ENCODE measurements around the gene TBC1D3D. TPM values are rescaled to one million over a fixed set of nuclear protein-coding genes. Genes with fewer than 3 reads are reported as not detected.
"Not testable (repeated sequence)": the region's sequence is repeated elsewhere in the genome, so short reads cannot be mapped to it uniquely, and the experiment has no call there.

TBC1D3D gene
- polyA plus RNA-seq (2011; rRNA removed) (1.3 and 2.0 TPM in 2 replicates), polyA minus RNA-seq (2011; rRNA and poly(A)+ RNA removed) (not detected in 2 replicates)

DNA sequence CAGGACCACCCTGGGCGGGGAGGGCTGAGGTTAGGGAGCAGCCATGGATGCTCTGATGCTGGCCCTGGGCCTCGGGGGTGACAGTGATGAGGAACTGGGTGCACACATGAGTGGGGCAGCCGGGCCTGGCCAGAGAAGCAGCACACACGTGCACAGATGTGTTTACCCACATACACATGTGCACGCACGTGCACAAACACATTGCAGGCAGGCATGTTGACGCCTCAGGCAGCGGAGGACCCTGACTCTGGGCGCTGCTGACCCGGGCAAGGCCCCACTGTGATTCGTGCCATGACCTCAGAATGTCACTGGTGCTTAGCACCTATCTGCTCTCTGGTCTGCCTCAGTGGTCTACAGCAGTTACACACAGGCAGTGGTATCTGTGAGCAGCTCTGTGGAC lies at the start of gene TBC1D3D:
TSS of gene TBC1D3D (plus strand) at position 301 of the 400 bp plus-strand sequence. CDS start 1,585 bp downstream, outside the sequence.
- POLR2A ChIA-PET; CTCF ChIA-PET; H3K27me3 ChIP-seq (ENCODE audit: control insufficient read depth, insufficient read depth, low read length); DNase-seq (ENCODE audit: low read depth); H3K36me3 ChIP-seq (ENCODE audit: control insufficient read depth, insufficient read depth, low read length); H3K4me3 ChIP-seq (ENCODE audit: low read depth, low read length): not testable (repeated sequence)

DNA sequence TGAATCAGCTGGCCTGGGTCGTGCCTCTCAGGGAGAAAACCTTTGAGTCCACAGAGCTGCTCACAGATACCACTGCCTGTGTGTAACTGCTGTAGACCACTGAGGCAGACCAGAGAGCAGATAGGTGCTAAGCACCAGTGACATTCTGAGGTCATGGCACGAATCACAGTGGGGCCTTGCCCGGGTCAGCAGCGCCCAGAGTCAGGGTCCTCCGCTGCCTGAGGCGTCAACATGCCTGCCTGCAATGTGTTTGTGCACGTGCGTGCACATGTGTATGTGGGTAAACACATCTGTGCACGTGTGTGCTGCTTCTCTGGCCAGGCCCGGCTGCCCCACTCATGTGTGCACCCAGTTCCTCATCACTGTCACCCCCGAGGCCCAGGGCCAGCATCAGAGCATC lies 14.8 kb upstream of the TBC1D3D start, which contains the start of gene TBC1D3L:
TSS of gene TBC1D3L (minus strand) at position 101 of the 400 bp plus-strand sequence. CDS start 1,540 bp downstream, outside the sequence.
- DNase-seq (ENCODE audit: low read depth); H3K27me3 ChIP-seq (ENCODE audit: control insufficient read depth, insufficient read depth, low read length); H3K4me3 ChIP-seq (ENCODE audit: low read depth, low read length); POLR2A ChIA-PET; CTCF ChIA-PET; H3K36me3 ChIP-seq (ENCODE audit: control insufficient read depth, insufficient read depth, low read length): not testable (repeated sequence)

Other genes with a start within 250 kb of the TBC1D3D start
- not detected in 2 replicates for gene TBC1D3K, start 79.6 kb upstream of the TBC1D3D start, polyA plus RNA-seq (2011; rRNA removed)
- gene TBC1D3L, start 14.9 kb upstream of the TBC1D3D start, polyA plus RNA-seq (2011; rRNA removed), result 9.4 and 12.4 TPM in 2 replicates
- gene TBC1D3C, start 64.7 kb downstream of the TBC1D3D start, polyA plus RNA-seq (2011; rRNA removed), result not detected in 2 replicates
- gene TBC1D3E, start 124.0 kb downstream of the TBC1D3D start, polyA plus RNA-seq (2011; rRNA removed), result not detected in 2 replicates
- gene TBC1D3, start 188.6 kb downstream of the TBC1D3D start, polyA plus RNA-seq (2011; rRNA removed), result not detected in 2 replicates

All from BJ (cell line).